ENCODE results near the gene GPSM3. TPM values are rescaled to one million over a fixed set of nuclear protein-coding genes. Genes with fewer than 3 reads are reported as not detected.

The GPSM3 gene
- total and polyA plus RNA-seq, 2 of the 13 experiments (the other 11 are each of a cell fraction or from before 2014, with no cell fraction given) = 0.18 to 6.2 TPM

GRCh38 chr6:32177183-32177787, 15.2 kb downstream of the GPSM3 start (continued):
- TF ChIP-seq AFF4 (CRISPR knock-in tag; IDR thresholded peaks at IDR 0.05) = no peak
- no peak for TF ChIP-seq BCLAF1 (IDR thresholded peaks at IDR 0.05)
- TF ChIP-seq XRCC5 (optimal IDR thresholded peaks at IDR 0.05; ENCODE audit: low read length) = peak; percentile 9
- TF ChIP-seq ZMAT5 (CRISPR knock-in tag; IDR thresholded peaks at IDR 0.05; ENCODE audit: borderline replicate concordance, low read depth) = no peak
- TF ChIP-seq SRF (IDR thresholded peaks at IDR 0.05; ENCODE audit: low read depth, low read length) = no peak
- no peak for TF ChIP-seq BRCA1 (CRISPR knock-in tag; IDR thresholded peaks at IDR 0.05)
- no peak for TF ChIP-seq ZNF777 (CRISPR knock-in tag; IDR thresholded peaks at IDR 0.05)
- TF ChIP-seq NFRKB (IDR thresholded peaks at IDR 0.05) = no peak
- TF ChIP-seq SOX13 (IDR thresholded peaks at IDR 0.05) = no peak
- 0 out of 4 replicates have a peak, but pooled peaks of 1 of the 2 experiments have one; percentile 14 for TF ChIP-seq SOX13 (CRISPR knock-in tag; conservative IDR thresholded peaks at IDR 0.05 in 1 of 2, IDR thresholded peaks at IDR 0.05 in 1 of 2)
- 0 out of 2 replicates have a peak, but pooled peaks have one; percentile 6 for TF ChIP-seq PATZ1 (CRISPR knock-in tag; IDR thresholded peaks at IDR 0.05)
- TF ChIP-seq ZNF530 (CRISPR knock-in tag; IDR thresholded peaks at IDR 0.05; ENCODE audit: low read depth) = no peak
- no peak for TF ChIP-seq HNRNPUL1 (IDR thresholded peaks at IDR 0.05; ENCODE audit: low read depth, low read length)
- TF ChIP-seq SKIL (CRISPR knock-in tag; IDR thresholded peaks at IDR 0.05; ENCODE audit: borderline replicate concordance) = no peak
- TF ChIP-seq CBFB (CRISPR knock-in tag; IDR thresholded peaks at IDR 0.05) = no peak
- peak; percentile 71; the same call in 1 of the 2 replicates for TF ChIP-seq MZF1 (CRISPR knock-in tag; IDR thresholded peaks at IDR 0.05; ENCODE audit: borderline replicate concordance)
- TF ChIP-seq TCF7 (IDR thresholded peaks at IDR 0.05; ENCODE audit: low read depth) = no peak
- peak; percentile 69; the same call in 1 of the 2 replicates for TF ChIP-seq ZNF317 (CRISPR knock-in tag; IDR thresholded peaks at IDR 0.05)
- peak; percentile 63; the same call in 1 of the 2 replicates for TF ChIP-seq BORCS8-MEF2B (CRISPR knock-in tag; IDR thresholded peaks at IDR 0.05)
